ENCODE data around the gene FDXACB1.

The FDXACB1 gene

DNA sequence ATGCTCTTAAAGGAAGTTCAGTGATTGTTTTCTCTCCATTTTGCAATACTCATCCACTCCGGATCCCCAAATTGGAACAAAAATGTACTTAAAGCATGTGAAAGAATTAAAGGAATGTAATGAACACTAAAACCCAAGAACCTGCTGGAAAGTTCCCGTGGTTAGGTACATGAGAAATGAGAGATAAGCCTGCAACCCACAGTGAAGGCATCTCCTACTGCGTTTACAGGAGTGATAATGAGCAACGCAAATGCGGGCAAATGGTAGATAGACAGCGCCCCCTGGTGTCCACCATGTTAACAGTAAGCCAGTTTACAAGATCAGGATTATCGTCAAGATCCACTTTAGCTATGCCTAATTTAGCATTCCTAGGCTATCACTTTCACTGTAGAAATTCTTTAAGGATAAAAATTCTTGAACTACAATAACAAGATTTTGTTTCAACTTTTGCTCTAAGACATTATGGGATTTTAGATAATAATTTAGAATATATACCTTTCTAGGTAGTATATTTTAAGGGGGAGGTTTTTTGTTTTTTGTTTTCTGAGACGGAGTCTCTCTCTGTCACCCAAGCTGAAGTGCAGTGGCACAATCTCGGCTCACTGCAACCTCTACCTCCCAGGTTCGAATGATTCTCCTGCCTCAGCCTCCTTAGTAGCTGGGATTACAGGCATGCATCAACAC lies 37.5 kb downstream of the FDXACB1 start:
- peak; percentile 84 for FAIRE-seq

DNA sequence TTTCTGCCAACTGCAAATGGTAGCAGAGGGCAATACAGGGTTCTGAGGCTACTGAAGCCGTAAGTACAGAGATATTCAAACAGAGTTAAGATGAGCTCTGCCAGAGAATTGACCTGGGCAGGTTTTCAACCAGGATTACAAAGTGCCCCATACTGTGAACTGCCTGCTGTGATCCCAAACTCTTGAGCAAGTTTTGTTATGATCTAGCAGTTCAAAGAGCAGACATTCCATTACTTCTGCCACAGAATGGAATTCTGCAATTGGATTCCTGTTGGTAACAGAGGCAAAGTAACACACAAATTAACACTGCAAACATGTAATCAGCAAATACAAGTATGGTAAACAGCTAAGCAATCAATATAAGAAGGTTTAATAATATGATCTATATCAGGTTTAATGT lies 38.8 kb downstream of the FDXACB1 start:
- no peak for FAIRE-seq

DNA sequence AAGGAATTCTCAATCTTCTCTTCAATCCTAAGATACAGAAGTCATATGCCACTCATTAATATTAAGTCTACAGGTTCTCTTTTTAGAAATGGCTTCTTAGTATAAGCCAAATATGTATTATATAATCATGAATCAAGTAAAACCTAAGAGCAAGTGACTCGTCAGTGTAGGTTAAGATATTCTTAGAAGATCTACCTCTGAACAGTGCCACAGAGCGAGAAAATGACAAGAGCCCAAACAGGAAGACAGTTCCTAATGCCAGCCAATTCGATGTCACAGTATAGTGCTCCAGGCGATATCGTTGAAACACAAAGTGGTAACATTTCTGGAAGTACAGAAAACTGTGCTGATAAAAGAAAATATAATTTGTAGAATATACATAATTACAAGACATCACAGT lies 40.9 kb downstream of the FDXACB1 start:
- no peak for FAIRE-seq

DNA sequence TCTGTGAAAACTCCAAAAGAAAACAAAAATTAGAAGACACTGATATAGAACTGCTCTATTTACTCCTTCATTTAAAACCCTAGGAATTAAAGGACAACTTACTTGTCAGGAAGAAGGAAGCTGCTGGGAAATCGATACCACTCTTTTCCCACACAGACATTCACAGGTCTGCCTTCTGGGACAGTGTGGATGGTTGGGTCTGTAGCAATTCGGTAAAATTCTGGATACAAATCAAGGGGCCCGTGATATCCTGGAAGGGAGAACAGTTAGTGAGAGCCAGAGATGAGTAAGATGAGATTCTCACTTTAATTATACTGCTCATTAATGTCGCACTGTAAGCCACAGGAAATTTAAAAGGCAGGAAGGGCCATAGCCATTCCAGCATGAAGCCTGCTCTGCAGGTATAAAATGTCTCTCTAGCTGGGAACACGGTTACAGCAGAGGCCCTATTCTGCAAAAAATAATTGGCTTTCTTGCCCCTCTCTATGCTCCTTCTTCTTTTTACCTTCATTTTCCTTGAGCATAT lies 41.5 kb downstream of the FDXACB1 start:
- no peak for FAIRE-seq

DNA sequence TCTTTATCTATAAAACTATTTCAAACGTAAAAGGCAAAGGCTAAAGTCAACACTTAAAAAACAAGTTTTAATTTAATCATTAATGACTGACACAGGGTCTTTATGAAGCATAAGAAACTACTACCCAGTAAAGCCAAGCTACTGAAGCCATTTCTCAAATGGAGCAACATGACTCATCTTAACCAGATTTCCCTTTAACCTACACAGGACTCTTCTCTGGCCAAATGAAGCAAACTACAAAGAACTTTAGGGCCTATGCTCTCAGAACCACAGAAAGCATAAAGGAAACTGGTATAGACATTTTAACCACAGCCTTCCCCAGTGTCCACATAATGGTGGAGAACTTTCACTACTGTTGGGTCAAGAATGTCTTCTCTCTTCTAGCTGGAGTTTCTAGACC lies 42.2 kb downstream of the FDXACB1 start:
- no peak for FAIRE-seq

DNA sequence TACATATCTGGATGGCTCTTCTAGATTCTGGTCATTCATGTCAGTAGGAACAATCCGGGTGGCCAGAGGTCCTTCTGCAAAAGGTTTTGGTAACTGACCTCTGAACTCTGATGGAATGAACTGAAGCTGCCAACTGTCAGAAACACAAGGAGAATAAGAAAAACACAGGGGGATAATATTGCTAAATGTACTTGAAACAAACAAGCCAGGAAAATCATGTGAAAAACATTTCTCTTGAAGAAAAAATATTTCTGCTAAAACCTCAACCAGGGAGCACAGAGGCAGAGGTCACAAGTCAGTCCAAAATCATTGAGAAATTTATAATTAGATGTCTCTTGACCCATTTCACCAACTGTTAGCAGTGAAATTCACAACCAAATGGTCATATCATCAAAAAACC lies 42.8 kb downstream of the FDXACB1 start:
- no peak for FAIRE-seq

DNA sequence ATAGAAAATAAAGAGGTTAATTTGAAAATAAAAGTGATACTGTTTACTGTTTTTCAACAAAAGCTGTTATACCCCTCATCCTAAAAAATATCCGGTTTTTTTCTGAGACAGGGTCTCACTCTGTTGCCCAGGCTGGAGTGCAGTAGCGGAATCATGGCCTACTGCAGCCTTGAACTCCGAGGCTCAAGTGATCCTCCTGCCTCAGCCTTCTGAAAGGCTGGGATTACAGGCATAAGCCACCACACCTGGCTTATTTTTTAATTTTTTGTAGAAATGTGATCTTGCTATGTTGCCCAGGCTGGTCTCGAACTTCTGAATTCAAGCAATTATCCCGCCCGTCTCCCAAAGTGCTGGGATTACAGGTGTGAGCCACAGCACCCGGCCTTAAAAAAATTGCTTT lies 43.3 kb downstream of the FDXACB1 start:
- FAIRE-seq: no peak

DNA sequence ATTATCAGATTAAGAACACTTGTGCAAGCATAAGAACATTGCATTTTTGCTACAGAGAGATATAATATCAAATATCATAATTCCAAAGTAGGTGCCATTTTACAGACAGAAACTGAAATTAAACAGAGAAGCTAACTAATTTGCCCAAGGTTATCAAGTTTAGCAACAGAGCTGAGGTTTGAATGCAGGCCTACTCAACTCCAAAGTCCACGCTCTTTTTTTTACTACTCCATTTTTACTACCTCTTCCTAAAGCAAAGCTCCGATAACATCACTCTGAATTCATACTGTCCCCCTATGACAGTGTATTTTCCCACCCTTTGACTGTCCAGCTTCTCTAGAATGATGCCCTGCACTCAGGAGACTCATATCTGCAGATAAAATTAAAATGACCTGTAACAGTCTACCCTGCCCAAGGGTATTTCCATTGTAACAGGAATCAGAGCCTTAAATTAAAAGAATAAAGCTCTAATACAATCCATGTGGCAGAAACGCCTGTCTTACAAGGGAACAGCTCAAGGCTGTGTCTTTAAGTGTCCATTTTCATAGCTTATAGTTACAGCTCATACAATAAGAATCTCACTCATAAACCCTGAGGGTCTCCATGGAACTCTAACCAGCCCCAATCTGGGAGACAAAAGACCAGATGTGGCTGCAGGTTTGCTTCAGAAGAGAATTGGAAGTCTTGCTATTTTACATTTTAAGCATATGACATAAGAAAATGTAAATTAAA lies 44.4 kb downstream of the FDXACB1 start:
- FAIRE-seq: no peak

DNA sequence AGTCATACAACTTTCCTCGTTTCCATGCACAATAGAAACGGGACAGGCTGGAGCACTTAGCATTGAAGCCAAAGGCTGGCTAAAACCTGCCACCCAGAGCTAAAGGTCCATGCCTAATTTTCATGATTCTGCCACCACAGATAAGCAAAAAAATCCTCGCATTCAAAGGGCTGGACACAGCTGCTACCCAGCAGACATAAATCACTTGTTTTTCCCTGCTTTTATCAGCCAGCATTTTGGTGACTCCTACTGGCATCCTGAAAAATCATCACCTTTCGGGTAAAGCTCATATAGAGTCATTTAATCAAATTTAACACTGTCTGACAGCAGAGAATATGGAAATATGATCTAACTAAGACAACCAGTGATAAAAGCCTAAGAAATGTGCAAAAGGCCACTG lies 45.4 kb downstream of the FDXACB1 start:
- no peak for FAIRE-seq

DNA sequence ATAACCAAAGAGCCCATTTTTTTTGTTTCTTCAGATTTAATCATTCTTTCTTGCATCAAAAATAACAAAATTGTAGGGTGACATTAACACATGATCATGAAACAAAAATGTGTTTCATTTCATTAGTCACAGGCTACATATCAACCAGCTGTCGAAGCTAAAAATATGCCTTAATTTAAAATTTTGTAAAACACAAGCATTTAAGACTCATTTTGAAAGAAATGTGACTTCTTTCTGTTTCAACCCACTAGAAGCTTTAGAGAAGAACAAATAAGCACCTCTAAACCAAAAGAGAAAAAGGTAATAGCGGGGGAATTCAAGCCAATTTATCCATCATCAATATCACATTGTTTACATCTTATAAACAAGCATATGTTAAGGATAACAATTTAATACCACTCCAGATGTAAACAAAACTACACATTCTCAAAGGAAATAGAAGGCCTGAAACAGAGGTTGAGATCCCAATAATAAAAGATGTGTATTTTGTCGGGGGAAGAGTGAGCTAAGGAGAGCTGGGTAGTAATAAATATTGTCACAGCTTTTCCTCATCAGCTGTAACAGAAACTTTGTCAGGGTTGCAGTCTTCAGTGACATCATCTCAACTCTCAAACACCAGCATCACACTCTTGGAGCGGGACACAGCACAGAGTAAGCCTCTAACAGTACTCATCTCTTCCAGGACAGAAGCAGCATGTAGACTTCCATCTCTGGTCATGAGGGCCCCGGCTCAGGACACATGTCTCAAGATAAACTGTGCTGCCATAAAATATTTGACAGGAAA lies 49.6 kb downstream of the FDXACB1 start:
- no peak for FAIRE-seq

DNA sequence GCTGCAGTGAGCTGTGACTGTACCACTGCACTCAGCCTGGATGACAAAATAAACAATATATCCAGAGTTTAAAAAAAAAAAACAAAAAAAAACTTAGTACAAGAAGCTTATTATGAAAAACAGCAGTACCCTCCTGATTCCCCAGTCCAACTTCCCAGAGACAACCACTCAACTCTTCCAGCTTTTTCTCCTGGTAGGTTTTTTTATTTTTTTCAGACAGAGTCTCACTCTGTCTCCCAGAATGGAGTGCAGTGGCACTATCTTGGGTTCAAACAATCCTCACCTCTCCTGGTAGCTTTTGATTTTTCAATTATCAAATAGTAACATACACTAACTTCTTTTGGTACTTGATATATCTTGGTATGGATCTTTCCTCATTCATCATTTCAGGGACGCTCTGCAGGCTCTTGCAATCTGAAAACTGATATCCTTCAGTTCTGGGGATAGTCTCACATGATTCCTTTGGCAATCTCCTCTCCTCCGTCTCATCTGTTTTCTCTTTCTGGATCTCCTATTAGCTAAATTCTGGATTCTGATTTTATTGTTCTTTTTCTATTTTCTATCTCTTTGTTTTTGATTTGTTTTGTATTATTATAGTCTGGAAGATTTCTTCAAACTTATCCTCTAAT lies 52.5 kb downstream of the FDXACB1 start:
- FAIRE-seq: no peak
